COLO668 (cell line): ENCODE results near the gene COPE.
A peak's percentile ranks its signal among the peaks of the same experiment; 100 is the strongest.

ENCODE experiments used
- DNase-seq: peaks from one replicate; lab custom pipeline; 2025; ENCODE audit not compliant: unreplicated experiment; lab: John Stamatoyannopoulos, UW

COPE gene

DNA sequence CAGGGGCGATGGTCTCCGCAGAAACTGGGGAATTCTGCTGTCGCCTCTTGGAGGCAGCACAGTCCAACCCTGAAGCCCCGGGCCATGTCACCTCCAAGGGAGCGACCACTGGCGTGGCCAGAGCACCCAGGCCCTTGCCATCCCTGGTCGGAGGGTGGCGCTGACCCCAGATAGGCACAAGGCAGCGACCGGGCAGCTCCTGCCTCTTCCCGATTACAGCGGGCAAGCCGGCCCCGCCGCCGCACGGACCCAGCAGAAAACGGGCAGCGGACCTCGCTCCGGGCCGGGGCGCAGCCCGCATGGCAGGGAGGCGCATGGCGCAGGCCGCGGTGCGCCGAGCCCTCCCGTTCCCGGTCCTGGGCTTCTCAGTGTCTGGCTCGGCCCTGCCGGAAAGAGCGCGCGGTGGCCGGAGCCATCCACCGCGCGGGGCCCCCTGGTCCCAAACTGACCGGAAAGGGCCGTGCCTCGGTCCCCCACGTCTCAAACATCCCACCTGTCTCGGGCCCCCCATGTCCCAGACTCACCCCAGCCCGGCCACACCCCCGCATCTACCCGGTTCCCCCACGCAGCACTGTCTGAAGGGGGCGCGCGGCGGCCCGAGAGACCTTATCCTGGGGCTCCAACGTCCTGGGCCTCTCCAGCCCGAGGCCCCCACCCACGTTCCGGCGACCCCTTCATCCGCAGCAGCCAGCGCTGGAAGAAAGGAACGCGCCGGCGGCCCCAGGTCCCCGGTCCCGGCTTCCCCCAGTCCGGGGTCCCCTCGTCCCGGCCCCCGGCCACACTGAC lies 24.0 kb downstream of the COPE start:
- peak; percentile 33 for DNase-seq

DNA sequence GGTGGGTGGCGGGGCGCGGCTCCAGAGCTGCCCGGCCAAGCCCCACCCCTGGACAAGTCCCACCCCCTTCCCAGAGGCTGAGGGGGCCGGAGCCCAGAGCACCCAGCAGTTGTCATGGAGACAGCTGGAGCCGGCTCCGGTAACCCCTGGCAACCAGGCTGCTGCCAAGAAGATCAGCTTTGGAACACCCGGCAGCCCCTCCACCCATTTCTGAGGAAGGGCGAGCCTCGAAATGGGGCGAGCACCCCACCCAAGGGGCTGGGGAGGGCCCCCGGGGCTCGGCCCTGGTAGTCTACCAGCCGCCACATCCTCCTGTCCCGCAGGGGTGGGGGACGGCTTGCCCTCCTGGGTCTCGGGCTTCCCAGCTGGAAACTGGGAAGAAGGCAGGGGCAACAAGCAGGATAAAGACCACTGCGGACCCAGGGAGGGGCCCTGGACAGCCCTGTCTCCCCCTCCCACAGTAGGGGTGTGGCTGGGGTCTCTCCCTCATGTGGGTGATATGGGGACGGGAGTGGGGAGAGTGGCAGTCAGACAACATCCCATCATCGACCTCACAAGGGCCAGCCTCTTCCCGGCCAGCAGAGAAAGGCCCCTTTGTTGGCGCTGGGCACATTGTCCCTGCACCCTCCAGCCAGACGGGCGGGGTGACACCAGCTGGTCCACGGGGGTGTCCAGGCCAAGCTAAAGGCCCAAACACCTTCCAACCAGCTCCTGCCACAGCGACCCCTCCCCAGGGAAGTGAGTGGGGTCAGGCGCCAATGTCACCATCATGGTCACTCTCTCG lies 24.7 kb downstream of the COPE start:
- DNase-seq = peak; percentile 8

DNA sequence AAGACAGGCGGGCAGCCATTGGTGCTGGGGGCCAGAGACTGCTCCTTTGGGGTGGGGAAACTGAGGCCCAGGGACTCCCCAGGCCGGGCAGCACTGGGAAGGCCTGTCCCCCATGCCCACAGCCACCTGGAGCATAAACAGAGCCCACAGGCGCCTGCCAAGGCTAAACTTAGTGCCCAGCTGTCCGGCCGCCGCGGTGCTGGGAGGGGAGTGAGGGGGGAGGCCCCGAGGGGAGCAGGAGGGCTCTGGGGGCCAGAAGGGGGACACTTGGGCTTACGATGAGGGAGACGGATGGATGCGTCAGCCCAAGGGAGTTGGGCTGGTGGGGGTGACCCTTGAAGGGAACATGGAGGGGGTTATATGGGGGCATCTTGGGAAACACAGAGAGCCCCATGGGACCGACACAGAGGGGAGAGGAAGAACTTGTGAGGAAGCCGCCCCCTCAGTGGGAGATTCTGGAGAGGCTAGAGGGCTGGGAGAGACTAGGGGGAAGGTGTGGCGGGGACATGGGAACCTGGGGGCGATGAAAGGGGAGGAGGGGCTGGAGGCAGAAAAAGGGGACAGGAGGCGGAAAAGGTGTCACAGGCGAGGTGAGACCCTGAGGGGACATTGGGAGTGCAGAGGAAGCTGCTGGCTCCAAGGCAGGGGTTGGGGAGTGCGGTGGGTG lies 25.5 kb downstream of the COPE start:
- no peak for DNase-seq

DNA sequence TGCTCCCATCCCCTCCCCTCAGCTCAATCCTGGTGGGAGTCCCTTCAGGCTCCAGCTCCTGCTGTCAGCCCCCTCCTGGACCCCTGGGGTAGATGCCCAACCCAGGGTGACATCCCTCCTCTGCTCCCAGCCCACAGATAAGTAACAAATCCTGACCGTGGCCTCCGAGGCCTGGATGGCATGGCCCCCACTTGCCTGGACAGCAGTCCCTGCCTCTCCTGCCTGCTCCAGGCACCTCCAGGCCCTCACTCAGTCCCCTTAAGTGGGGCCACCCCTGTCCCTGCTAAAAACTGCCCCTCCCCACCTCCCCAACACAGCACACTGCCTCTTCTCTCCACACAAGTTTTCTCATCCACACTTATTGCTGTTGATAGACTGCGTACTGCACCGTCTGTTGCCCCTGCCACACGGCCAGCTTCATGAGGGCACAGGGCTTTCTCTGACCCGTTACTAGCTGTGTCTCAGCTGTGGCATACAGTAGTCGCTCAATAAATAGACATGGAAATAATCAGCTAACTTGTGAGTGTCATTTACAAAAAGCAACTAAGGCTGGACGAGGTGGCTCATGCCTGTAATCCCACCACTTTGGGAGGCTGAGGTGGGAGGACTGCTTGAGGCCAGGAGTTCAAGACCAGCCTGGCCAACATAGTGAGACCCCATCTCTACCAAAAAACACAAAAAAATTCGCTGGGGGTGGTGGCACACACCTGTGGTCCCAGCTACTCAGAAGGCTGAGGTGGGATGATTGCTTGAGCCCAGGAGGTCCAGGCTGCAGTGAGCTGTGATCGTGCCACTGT lies 29.0 kb downstream of the COPE start:
- no peak for DNase-seq

DNA sequence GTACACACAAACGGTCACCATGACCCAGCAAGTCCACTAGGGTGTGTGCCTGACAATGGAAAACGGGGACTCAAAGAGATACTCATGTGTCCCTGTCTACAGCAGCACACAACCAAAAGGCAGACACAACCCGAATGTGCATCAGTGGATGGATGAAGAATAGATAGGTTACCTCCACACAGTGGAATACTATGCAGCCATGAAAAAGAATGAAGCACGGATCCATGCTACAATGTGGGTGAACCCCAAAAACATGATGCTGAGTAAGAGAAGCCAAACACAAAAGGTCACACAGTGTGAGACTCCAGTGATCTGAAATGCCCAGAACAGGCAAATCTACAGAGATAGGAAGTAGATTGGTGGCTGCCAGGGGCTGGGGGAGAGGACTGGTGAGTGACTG lies 32.2 kb downstream of the COPE start:
- DNase-seq = no peak

DNA sequence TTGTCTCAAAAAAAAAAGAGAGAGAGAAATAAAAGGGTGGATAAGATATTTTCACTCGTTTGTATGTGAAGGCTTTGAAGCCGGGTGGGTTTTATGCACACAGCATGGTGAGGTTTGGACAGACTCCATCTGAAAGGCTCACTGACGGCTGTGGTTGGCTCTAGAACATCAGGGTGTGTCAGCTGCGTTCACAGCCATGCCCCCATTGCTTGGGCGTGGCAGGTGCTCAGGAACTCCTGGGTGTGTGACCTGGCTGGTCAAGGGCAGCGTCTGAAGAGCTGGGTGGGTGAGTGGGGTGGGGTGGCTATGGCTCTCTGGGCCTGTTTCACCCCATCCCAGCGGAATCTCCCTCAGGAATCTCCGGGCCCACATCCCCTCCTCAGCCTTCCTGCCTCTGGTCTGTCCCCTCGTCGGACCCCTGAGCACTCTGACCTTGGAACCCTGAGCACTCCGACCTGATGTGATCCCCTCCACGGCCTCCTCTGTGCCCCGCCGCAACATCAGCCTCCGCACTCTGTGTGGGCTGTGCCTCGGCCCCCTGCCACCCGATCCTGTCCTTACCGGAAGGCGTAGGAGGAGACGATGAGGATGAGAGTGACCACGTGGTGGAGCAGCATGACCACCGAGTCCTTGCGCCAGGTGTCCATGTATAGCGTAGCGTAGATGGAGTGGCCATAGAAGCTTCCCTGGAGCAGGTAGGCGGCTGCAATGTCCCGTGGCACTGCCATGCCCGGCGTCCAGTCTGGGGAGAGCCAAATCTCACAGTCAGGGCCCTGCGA lies 35.5 kb downstream of the COPE start:
- DNase-seq = peak; percentile 34

DNA sequence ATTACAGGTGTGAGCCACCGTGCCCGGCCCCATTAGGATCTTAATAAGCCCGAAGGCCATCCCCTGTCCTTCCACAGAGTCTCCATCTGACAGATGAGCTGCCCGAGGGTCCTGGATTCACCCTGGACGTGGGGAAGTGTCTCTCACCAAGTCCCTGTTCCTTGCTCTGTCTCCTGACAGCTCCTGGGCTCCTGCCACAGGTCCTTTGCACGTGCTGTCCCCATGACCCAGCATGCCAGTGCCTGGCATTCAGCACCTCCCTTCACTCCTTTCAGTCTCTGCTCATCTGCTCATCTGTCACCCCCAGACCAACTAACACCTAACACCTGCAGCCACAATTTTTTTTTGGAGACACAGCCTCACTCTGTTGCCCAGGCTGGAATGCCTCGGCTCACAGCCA lies 37.7 kb downstream of the COPE start:
- DNase-seq = no peak

DNA sequence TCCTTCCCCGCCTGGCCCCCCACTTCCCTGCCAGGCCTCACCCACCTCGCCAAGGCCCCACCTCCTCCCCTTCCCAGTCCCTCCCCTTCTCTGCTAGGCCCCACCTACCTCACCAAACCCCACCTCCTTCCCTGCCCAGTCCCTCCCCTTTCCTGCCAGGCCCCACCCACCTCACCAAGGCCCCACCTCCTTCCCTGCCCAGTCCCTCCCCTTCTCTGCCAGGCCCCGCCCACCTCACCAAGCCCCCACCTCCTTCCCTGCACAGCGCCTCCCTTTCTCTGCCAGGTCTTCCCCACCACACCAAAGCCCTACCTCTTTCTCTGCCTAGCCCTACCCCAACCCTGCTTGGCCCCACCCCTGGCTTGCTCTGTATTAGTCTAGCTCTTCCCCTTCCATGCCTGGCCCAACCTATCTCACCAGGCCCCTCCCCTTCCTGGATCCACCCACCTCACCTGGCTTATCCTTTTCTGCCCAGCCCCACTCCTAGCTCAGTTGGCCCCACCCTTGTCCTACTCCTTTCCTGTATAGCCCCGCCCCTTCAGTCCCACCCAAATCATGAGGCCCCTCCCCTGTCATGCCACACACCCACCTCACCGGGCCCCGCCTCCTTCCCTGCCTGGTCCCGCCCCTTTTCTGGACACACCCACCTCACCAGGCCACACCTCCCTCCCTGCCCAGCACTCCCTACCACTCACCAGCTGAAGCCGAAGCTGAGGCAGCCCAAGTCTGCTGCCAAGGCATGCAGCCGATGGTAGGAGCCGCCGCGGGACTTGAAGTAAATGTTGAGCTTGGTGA lies 39.4 kb downstream of the COPE start:
- peak; percentile 50 for DNase-seq

DNA sequence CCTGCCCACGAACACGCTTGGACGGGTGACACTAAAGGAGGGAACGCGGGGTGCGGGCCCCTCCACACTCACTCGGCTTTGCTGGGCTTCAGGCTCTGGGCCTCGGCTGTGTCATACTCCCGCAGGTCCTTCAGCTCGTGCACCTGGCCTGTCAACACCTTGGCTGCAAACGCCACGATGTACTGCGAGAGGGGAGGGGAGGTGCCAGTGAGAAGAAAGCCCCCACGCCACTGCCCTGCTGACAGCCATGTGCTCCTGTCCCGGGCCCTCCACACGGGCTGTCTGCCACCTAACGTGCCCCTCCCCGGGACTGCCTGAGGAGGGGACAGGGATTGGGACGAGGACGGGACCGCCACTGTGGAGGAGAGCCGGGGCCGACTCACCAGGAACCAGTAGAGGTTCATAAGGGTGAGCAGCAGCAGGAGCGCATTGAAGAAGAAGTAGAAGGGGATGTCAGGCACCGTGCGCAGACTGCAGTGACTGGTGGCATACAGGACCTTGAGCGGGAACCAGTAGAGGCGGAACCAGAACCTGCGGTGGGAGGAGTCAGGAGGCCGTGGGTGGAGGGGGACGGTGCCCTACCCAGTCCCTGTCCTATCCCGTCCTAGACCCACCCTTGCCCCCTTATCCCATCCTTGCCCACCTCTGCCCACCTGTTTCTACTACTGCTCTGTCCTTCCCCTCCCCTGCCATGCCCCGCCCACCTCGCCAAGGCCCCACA lies 40.2 kb downstream of the COPE start:
- peak; percentile 47 for DNase-seq

DNA sequence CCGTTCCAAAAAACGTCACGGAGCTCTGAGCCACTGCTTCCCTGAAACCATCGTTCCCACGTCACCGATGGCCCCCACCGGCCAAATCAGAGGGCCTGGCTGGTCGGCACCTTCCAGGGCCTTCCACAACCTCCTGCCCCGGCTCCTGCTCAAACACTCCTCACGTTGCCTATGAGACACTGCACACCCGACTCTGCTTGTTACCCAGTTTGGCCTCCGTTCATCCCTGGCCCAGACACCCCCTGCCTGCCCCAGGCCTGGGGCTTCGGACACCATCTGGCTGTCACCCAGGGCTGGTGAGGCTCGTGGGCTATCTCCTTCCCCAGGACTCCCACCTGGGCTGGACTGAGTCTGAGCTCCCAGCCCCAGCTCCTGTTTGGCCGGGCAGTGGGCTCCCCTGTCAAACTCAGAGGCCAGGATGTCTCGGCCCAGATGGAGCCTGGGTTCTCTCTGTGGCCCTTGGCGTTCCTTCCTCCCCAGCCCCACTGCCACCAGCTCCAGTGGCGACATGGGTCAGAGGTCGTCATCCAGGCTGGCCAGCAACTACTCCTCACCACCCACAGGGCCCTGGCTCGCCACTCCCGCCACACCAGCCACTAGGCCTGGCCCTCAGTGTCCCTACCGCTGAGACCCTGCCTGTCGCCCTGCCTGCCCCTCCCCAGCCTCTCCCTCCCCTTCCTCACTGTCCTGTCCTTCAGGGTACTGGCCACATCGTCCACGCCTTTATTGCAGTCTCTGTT lies 41.0 kb downstream of the COPE start:
- no peak for DNase-seq

DNA sequence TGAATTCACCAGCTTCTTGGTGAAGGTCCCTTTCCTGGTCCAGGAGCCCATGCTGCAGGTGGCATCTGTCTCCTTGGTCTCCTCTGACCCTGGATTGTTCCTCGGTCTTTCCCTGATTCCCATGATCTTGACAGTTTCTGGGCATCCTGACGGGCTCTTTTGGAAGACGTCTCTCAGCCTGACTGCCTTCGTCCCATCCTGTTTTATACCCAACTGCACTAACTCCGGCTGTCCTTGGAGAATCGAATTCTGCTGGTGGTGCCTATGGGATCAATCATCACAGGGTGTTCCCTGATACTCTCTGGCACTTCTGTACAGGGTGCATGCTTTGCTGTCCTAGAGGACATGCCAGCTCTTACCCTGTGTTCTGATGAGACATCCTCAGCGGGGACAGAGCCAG lies 42.3 kb downstream of the COPE start:
- no peak for DNase-seq

DNA sequence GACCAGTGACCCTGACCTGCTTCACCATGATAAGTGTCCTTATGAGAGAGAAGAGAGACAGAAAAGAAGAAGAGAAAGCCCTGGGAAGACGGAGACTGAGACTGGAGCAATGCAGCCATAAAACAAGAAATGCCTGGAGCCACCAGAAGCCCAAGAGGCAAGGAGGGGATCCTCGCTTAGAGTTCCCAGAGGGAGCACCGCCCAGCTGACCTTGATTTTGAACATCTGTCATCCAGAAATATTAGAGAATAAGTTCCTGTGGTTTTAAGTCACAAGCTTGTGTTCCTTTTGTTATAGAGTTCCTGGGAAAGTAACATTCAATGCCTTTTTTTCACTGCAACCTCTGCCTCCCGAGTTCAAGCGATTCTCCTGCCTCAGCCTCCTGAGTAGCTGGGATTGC lies 43.5 kb downstream of the COPE start:
- DNase-seq = no peak

DNA sequence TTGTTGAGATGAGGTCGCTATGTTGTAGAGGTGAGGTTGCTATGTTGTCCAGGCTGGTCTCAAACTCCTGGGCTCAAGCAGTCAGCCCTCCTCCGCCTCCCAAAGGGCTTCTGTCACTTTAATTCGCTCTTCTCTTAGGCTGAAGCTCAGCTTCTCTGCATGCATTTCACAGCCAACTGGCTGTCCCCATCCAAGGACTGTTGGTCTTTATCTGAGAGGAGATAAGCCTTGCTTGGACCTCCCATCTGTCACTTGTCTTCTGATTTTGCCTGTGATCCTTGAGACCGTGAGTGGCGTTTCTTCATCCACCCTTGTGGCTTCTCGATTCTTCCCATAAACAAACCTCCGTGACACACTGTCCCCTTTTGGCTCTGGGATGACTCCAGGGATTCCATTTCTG lies 47.6 kb downstream of the COPE start:
- DNase-seq = no peak

DNA sequence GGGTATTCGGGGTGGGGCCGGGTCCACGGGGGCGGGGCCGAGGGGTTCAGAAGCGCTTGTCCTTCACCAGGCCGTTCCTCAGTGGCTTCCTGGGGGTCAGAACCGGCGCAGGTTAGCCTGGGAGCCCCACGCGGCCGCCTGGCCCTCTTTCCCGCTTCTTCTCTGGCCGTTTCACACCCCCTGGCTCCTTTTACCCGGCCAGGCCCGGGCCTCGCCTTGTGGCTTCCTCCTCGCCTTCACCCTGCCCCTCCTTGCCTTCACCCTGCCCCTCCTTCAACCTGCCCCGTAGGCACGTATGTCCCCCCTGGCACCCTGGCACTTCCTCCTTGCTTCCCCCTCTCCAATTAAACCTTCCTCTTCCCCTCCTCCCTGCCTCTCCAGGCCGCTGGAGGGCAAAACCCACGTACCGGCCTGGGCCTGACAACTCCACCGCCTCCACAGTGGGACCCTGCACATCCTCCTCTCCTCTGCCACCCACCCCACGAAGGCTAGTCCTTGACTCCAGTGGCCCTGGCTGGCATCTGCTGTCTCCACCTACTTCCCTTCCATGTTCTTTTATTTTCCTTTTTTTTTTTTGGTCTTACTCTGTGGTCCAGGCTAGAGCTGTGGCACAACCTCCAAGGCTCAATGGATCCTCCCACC lies 48.5 kb downstream of the COPE start:
- DNase-seq = no peak

DNA sequence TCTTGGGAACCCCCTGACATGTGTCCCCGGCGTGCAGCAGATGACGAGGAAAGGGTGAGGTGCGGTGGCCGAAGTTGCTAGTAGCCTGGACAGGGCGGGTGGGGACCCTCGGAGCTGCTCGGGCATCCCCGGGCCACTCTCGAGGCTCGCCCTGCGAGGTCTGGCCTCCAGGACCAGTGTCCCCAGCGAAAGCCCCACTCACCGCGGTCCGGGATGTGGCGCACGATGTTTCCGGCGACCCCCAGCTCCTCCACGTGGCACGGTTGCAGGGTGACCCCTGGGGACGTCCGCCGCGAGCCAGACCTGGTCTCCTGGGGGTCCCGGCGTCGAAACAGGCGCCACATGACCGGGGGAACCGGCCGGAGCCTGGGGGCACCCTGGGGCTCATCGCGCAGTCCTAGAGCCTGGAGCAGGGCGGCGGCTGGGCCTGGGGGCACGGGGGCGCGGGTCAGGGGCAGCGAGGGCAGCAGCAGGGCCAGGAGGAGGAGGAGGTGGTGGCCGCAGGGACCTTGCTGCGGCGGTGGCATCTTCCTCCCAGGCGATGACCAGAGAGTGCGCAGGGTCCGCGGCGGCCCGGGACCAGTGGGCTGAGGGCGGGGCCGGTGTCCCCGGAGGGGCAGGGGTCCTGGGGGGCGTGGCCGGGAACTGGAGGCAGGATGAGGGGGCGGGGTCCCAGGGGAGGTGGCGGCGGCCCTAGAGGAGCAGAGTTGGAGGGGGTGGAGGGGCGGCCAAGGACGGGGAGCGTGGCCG lies 49.2 kb downstream of the COPE start:
- DNase-seq = no peak

DNA sequence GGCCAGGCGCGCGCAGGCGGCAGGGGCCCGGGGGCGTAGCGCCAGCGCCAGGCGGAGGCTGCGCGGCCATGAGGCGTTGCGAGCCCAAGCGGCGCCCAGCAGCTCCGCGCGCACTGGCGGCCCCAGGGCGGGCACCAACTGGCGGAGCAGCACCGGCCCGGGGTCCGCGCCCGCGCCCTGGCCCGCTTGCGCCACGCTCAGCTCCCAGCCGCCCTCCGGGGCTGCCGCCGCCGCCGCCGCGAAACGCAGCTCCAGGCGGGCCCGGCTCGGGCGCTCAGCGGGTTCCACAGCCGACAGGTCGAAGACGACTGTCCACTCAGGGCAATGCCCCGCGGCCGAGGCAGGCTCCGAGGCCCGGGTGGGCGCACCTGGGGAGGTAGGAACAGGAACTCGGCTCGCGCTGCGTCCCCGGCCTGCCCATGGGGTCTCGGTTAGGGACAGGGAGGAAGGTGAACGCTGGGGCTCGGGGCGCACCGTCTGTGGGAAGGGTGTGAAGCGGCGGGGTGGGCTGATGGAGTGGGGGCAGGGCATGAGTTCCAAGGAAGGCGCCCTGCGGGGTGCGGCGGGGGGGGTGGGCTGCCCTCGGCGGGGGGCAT lies 50.1 kb downstream of the COPE start:
- no peak for DNase-seq
